KBM-7 (cell line): ENCODE results near the gene APRT.

ENCODE experiments used
- DNase-seq: peaks from one replicate; pipeline ENCODE4 v3.0.0-alpha.2; 2015
- in situ Hi-C: fragments of 300-500 bp; cut with MboI; formaldehyde crosslinking; loops from 2 replicates; pipeline ENCODE4 v1.14.3; 2020; ENCODE audit warnings: low sequenced_read_pairs, low pct_unique_long_range_greater_than_20kb, mixed read lengths

APRT gene, protein sequence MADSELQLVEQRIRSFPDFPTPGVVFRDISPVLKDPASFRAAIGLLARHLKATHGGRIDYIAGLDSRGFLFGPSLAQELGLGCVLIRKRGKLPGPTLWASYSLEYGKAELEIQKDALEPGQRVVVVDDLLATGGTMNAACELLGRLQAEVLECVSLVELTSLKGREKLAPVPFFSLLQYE

GRCh38 chr16:88811769-88812512 is at the start of gene APRT:
Gene APRT, minus strand, starts transcription at chr16:88811928. Its CDS starts 29 bp downstream, at chr16:88811899.
- in situ Hi-C loops = no loop called here
- DNase-seq = peak; percentile 93

DNA sequence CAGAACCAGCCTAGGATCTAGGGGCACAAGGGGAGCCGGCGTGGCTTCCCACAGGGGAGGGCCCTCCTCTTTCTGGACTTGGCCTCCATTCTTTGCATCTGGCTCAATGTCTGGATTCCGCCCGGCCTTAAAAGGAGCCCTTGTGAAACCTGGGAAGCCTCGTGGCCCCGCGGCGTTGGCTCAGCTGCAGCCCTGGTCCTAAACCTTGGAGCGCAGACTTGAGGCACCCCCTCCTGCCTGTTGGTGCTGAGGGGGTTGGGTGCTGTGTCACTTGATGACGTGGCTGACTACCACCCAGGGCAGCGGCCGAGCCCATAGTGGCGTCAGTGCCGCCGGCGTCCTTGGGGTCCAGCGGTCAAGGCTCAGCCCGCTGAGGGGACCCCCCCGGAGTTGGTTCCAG is 49.6 kb upstream of the APRT start:
- no peak for DNase-seq
- in situ Hi-C loops = no loop called here

DNA sequence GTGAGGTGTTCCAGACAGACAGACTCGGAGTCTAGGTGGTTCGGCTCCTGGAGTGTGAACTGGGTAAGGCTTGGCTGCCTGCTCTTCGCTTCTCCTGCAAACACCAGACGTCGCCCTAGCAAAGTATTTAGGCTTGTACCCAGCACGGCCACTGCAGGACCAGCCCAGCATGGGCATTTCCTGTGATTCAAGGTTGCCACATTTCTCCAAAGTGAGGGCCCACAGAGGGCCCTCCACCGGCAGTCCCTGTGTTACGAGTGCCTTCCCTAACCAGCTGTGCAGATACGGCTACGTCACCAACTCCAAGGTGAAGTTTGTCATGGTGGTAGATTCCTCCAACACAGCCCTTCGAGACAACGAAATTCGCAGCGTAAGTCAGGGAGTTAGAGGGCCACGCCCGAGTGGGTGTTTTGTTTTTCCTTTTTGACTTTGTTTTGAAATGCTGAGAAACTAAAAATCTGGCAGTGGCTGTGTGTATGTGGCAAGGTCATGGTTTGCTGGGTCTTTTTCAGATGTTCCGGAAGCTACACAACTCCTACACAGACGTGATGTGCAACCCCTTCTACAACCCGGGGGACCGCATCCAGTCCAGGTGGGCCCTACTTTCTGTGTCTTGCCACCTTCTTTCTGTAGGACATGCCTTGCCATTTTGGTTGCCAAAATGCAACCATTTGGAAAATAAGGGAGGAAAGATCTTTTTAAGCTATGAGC is 47.8 kb upstream of the APRT start:
- in situ Hi-C loops = no loop called here
- no peak for DNase-seq

GRCh38 chr16:88857728-88858339 is 46.1 kb upstream of the APRT start:
- peak; percentile 76 for DNase-seq
- in situ Hi-C loops = no loop called here

DNA sequence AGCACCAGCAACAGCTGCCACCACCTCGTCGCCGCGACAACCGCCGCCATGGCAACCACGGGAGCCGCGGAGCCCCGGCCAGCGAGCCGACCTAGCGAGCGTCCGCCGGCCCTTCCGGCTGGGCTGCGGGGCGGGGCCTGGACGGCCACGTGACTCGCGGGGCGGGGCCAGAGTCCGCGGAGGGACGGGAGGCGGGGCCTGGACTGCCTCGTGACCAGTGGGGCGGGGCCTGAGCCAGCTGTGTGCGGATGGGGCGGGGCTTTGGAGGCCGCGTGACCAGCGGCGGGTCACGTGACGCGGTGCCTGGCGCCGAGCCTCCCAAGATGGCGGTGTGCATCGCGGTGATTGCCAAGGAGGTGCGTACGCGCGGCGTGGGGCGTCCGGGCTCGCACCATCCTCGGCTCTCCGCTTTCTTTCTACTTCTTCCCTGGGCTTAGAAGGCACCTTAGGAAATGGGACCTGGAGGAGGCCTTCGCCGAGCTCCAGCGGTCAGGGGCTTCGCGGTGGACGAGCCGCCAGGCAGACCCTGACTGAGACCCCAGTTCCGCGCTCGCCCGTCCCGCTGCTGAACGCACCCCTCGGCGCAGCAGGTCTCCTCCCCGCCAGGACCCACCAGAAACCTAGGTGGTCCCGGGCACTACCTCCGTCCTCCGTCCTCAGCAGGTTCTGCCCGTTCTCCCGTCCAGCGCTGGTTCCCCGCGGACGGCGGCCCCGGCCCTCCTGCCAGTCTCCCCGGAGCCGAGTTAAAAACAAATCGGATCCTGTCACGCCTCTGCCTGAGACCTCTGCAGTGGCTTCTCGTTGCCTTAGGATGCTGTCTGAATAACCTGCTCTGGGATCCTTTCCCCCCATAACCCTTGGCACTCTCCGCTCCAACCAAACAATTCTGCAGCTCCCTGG is 45.4 kb upstream of the APRT start, which contains the start of the genes GALNS and TRAPPC2L:
TSS of gene GALNS (minus strand) at position 120 of the 900 bp plus-strand sequence. CDS start at position 50, 70 bp downstream.
TSS of gene TRAPPC2L (plus strand) at position 300 of the 900 bp plus-strand sequence. CDS start at position 324, 24 bp downstream.
- peak; percentile 90 for DNase-seq
- in situ Hi-C loops = no loop called here

DNA sequence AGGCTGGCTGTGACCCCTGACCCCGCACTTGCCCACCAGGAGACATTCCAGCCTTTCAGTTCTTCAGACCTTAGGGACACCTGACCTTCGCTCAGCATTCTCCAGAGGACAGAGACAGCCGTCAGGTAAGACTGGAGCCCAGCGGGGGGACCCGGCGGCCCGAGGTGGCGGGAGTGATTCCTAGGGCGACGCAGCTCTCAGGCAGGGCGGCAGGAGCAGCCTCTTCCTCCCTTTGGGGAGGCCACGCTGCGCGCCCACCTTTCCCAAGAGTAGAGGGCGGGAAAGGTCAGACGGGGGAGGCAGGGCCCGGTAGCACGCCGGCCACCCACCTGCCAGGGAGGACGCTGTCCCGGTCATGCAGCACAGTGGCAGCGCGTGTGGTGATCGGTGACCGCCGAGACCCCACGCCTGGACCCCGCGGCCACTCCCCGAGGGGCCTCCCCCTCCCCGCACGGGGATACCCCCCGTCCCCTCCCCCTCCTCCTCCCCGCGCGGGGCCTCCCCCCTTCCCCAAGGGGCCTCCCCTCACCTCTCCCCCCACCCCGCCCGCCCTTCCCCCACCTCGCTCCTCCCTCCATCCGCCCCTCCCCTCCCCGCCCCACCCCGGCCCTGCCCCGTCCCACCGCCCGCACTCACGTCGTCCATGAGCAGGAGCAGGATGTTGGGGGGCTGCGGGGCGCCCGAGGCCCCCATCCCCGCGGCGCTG is 44.5 kb upstream of the APRT start:
- DNase-seq = no peak
- in situ Hi-C loops = no loop called here

GRCh38 chr16:88855736-88856121 is 44.0 kb upstream of the APRT start:
- no peak for DNase-seq
- in situ Hi-C loops = no loop called here

DNA sequence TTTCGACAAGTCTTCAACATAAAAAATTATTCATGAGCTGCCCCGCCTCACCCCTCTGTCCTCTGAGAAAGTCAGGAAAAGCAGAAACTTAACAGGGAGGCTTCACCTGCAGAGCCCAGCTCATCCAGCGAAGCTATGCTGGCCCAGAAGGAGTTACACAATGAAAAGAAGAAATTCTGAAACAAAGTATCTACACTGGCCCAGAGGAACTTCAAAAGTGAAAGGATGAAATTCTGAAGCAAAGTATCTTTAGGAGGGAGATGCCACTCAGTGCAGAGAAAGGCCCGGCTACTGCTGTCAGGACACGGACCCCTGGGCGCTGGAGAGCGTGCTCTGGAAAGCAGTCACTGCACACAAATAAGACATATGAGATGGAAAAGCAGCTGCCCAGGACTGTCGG is 43.4 kb upstream of the APRT start:
- in situ Hi-C loops = no loop called here
- no peak for DNase-seq

DNA sequence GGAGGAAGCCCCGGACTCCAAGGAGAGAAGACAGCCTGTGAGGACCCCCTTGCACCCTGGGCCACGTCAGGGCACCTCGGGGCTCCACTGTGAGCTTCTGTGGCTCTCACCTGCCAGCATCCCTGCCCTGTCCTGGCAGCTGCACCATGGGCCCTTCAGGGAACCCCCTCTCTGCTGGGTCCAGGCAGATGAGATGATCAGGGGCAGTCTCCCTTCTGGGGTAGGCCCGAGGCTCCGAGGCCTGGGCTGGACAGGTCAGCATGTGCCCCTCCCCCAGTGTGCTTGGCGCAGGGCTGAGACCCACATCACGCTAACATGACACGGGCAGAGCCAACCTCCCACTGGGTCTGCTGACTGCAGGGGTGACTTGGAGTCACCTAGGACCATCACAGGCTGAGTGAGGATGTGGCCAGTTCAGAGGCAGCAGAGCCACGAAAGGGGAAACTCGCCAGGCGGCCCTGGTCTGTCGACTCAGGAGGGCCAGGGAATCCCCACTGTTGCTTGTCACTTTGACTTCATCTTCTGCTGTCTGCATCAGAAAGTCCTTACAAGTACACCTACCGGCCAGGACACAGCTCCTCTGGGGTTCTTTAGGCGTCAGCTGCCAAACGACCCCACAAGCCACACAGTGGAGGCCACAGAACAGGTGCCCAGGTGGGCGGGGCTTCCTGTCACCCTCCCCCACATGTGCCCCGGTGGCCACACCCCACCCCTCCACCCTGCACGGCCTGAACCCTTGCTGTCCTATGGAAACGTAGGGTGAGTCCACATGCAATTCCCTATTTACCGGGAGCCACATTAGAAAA is 42.8 kb upstream of the APRT start:
- in situ Hi-C loops = no loop called here

DNA sequence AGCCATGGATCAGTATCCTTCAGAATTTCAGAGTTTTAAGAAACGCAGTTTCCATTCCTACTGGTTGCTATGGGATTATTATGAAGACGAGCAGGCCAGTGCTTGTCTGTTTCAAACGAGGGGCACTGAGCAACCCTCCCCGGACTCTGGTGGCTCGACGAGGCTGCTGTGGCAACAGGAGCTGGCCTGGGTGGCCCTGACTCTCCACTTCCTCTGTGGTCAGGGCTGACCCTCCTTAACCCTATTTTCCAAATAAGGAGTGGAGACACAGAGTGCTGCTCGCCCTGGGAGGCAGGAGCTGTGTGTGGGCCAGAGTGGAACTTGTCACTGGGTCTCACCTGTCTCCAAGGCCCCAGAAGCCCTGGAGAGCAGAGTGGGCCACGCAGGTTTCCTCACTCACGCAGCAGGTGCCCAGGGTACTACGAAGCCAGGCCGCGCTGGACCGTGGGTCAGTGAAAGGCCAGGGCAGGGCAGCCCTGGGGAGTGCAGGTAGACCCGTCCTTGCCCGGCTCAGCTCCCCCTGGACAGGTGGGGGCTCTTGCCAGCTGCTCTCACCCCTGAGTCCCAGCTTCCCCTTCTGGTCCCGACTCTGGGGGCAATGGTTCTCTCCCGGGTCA is 41.7 kb upstream of the APRT start:
- in situ Hi-C loops = no loop called here
- no peak for DNase-seq

More for the DNA sequence above, 42.8 kb upstream of the APRT start:
- DNase-seq = no peak

- in situ Hi-C loops = no loop called here
- DNase-seq = no peak
Measured at GRCh38 chr16:88851616-88852015, 39.9 kb upstream of the APRT start.

GRCh38 chr16:88850531-88851199 is 38.9 kb upstream of the APRT start:
- in situ Hi-C loops = no loop called here
- DNase-seq = no peak

DNA sequence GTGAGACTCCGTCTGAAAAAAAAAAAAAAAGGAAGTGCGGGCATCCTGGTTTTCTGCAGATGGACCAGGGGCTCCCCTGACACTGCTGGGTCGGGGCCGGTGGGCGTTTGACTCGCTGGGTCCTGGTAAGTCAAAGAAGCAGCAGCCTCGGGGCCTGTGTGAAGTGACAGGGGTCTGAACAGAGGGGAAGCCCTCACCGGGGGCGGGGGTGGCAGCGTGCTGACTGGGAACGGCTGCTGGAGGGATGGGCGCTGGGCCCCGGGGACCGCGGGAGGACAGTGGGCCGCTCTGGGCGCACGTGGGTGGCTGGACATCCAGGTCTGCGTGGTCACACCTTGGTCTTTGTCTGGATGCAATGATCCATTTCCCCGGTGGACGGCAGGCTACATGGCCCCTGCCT is 36.8 kb upstream of the APRT start:
- DNase-seq = no peak
- in situ Hi-C loops = no loop called here

DNA sequence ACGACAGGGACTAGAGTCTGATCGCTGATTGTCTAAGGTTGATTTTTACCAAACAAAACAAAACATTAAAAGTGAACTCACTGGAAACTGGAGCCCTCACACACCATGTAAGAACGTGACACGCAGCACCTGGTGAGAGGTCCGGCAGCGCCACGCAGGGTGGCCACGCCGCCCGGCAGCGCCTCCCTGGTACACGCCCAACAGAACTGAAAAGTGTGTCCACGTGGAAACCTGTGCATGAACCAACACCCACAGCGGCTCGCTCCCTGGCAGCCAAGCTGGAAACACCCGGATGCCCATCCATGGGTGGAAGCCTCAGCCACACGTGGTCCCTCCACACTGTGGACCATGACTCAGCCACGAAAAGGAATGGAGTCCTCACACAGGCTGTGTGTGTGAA is 35.9 kb upstream of the APRT start:
- no peak for DNase-seq
- in situ Hi-C loops = no loop called here

DNA sequence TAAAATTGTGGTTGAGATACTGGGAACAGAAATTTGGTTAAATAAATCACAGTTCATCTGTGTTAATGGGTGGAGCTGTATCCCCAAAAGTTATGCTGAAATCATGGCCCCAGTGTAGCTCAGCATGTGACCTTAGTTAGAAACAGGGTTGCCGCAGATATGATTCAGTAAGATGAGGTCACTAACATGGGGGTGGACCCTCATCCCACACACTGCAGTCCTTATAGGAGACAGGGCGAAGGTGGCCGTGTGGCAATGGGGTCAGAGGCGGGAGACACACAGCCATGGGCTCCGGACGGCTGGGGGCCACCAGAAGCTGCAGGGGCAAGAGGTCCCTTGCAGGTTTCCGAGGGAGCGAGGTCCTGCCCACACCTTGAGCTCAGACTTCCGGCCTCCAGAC is 34.4 kb upstream of the APRT start:
- in situ Hi-C loops = no loop called here

DNA sequence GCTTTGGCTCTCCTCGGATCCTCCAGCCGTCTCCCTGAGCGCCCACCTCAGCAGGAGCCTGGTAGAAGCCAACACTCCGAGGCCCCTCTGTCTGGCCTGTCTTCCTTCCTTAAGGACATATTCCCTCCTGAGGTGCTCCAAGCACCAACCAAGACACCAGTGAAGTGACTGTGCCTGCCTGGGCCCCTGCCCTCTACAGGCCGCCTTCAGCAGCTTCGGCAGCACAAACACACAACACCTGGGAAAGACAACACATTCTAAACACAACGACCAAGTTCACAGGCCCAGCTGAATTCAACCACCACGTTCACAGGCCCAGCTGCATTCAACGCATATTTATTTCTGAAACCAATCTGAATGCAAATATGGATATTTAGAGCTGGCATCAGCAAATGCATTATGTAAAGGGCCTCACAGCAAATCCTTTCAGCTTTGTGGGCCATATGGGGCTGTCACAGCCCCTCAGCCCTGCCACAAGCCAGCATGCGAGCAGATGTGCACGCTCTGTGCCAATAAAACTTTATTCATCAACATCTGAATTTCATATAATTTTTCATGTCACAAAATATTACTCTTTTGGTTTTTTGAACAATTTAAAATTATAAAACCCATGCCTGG is 32.8 kb upstream of the APRT start:
- in situ Hi-C loops = no loop called here
- DNase-seq = no peak

More for the DNA sequence above, 34.4 kb upstream of the APRT start:
- DNase-seq = no peak
